Sigmoid colon (tissue), 4 donors: ENCODE data around the gene CYP4F3.

Experiments used
- CTCF ChIP-seq, 4 experiments: fragments of 450-650 bp in 3 of 4; fragments of 200-600 bp in 1 of 4; IDR thresholded peaks; one replicate each; pipeline ENCODE4 v1.5.1; 2016 to 2019; ENCODE audit warnings: antibody characterized with exemption in 4 of 4, mild to moderate bottlenecking in 3 of 4, moderate library complexity in 2 of 4
- EP300 ChIP-seq, 4 donors: sonication (generic); formaldehyde crosslinking; IDR thresholded peaks; one replicate each; pipeline ENCODE4 v1.6.1; 2017; ENCODE audit warnings: antibody characterized with exemption in 4 of 4
- POLR2A ChIP-seq, 2 donors: fragments of 450-650 bp; IDR thresholded peaks; one replicate each; pipeline ENCODE4 v1.6.1; 2016; ENCODE audit warnings: antibody characterized with exemption in 2 of 2, mild to moderate bottlenecking in 2 of 2, moderate library complexity in 2 of 2

- TF ChIP-seq POLR2A (IDR thresholded peaks at IDR 0.05) (no peak), CTCF (IDR thresholded peaks at IDR 0.05) (no peak), EP300 (IDR thresholded peaks at IDR 0.05) (no peak)
These were observed 354 bp downstream of the CYP4F3 start for GRCh38 chr19:15640904-15641597.
